PFSK-1 (cell line): Measurements from ENCODE around the gene CDC16.

Source experiments
- FOXP2 ChIP-seq: optimal IDR thresholded peaks from 2 replicates; pipeline ENCODE3; 2011; ENCODE audit warnings: borderline replicate concordance, control low read depth, inconsistent platforms; ENCODE audit not compliant: insufficient read depth; ENCODE audit errors: extremely low read length, extremely low read depth
- POLR2AphosphoS5 ChIP-seq: IDR thresholded peaks from 2 replicates; pipeline ENCODE4 v1.6.1; 2012; ENCODE audit warnings: low read depth, mild to moderate bottlenecking, control low read depth, low read length, moderate library complexity
- SIN3A ChIP-seq: IDR thresholded peaks from 2 replicates; pipeline ENCODE4 v1.6.1; 2012; ENCODE audit warnings: mild to moderate bottlenecking, low read length, moderate library complexity, borderline replicate concordance; ENCODE audit not compliant: insufficient read depth
- TAF1 ChIP-seq: IDR thresholded peaks from 2 replicates; pipeline ENCODE4 v1.6.1; 2012; ENCODE audit warnings: low read length, control low read depth, borderline replicate concordance; ENCODE audit not compliant: insufficient read depth
- TF ChIP-seq, protein P1 (sequence below), 2 experiments: IDR thresholded peaks; 2 replicates each; pipeline versions ENCODE4 v1.6.1 to v1.8.0; 2011 to 2012; ENCODE audit warnings: low read depth in 2 of 2, low read length in 2 of 2, control low read depth in 1 of 2, inconsistent platforms in 1 of 2, mild to moderate bottlenecking in 1 of 2, moderate library complexity in 1 of 2; ENCODE audit not compliant: insufficient read depth in 1 of 2

Gene CDC16

GRCh38 chr13:114198556-114198955, 36.1 kb upstream of the CDC16 start:
- TF ChIP-seq SIN3A, result no peak
- TF ChIP-seq TAF1, result no peak
- TF ChIP-seq FOXP2, result no peak
- TF ChIP-seq POLR2AphosphoS5, result no peak
- TF ChIP-seq, protein P1, sequence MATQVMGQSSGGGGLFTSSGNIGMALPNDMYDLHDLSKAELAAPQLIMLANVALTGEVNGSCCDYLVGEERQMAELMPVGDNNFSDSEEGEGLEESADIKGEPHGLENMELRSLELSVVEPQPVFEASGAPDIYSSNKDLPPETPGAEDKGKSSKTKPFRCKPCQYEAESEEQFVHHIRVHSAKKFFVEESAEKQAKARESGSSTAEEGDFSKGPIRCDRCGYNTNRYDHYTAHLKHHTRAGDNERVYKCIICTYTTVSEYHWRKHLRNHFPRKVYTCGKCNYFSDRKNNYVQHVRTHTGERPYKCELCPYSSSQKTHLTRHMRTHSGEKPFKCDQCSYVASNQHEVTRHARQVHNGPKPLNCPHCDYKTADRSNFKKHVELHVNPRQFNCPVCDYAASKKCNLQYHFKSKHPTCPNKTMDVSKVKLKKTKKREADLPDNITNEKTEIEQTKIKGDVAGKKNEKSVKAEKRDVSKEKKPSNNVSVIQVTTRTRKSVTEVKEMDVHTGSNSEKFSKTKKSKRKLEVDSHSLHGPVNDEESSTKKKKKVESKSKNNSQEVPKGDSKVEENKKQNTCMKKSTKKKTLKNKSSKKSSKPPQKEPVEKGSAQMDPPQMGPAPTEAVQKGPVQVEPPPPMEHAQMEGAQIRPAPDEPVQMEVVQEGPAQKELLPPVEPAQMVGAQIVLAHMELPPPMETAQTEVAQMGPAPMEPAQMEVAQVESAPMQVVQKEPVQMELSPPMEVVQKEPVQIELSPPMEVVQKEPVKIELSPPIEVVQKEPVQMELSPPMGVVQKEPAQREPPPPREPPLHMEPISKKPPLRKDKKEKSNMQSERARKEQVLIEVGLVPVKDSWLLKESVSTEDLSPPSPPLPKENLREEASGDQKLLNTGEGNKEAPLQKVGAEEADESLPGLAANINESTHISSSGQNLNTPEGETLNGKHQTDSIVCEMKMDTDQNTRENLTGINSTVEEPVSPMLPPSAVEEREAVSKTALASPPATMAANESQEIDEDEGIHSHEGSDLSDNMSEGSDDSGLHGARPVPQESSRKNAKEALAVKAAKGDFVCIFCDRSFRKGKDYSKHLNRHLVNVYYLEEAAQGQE (IDR thresholded peaks at IDR 0.05; ENCODE audit: insufficient read depth in 1 of 2, low read depth in 2 of 2, low read length in 2 of 2), result no peak

DNA sequence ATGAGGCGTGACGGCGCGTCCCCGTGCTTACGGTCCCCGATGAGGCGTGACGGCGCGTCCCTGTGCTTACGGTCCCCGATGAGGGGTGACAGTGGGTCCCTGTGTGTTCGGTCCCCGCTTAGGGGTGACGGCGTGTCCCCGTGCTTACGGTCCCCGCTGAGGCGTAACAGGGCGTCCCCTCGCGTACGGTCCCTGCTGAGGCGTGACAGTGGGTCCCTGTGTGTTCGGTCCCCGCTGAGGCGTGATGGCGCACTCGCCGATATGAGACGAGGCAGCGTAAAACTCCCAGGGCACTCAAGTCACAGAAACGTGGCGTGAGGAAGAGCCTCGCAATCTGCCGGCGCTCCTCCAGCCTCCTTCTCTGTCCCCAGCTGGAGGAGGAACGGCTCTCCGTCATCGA, 34.7 kb upstream of the CDC16 start:
- TF ChIP-seq FOXP2, result no peak
- TF ChIP-seq SIN3A, result no peak
- TF ChIP-seq, protein P1 (IDR thresholded peaks at IDR 0.05; ENCODE audit: insufficient read depth in 1 of 2, low read depth in 2 of 2, low read length in 2 of 2), result no peak
- no peak for TF ChIP-seq TAF1
- TF ChIP-seq POLR2AphosphoS5, result no peak

DNA sequence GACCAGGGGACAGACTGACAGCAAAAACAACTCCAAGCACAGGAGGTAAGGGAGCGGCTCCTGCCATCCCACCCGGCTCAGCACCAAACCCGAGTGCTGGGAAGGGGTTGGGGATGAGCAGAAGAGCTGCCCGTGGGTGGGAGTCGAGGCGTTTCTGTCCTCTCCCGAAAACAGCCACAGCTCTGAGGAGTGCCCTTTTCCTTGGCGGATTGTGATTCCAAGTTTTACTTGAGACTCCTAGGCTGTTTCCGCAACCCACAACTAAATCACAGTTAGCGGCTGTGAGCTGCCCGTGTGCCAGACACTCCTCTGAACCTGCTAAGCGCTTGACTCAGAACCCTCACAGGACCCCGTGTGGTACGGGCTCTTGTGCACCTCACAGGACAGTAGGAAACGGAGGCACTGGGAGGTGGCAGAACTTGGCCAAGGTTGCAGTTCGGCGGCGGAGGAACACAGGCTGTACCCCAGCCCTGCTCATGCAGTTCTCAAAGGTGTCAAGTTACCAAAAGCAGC, 34.2 kb upstream of the CDC16 start:
- TF ChIP-seq POLR2AphosphoS5, result no peak

DNA sequence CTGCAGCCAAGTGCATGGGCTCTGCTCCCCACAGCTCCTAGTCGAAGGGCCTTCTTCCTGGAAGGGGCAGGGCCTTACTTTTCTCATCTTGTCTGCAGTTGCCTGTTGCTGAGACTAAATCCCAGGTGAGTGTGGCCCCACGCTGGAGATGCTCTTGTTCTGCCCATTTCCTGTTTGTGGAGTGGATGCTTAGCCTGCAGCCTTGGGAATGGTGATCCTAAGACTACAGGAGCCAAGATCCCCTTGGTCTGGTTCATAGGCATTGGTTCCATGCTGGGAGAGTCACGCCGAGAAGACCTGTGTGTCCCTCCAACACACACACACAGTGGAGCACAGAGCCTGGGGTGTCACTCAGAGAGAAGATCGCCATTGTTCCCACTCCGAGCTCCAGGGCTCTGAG, 32.1 kb upstream of the CDC16 start:
- TF ChIP-seq FOXP2, result no peak
- no peak for TF ChIP-seq SIN3A
- TF ChIP-seq, protein P1 (IDR thresholded peaks at IDR 0.05; ENCODE audit: insufficient read depth in 1 of 2, low read depth in 2 of 2, low read length in 2 of 2), result no peak
- no peak for TF ChIP-seq POLR2AphosphoS5
- TF ChIP-seq TAF1, result no peak

- TF ChIP-seq, protein P1 (IDR thresholded peaks at IDR 0.05; ENCODE audit: insufficient read depth in 1 of 2, low read depth in 2 of 2, low read length in 2 of 2), result no peak
- TF ChIP-seq TAF1 (no peak), SIN3A (no peak), POLR2AphosphoS5 (no peak), FOXP2 (no peak)
These were observed 31.2 kb upstream of the CDC16 start for GRCh38 chr13:114203536-114203935.

DNA sequence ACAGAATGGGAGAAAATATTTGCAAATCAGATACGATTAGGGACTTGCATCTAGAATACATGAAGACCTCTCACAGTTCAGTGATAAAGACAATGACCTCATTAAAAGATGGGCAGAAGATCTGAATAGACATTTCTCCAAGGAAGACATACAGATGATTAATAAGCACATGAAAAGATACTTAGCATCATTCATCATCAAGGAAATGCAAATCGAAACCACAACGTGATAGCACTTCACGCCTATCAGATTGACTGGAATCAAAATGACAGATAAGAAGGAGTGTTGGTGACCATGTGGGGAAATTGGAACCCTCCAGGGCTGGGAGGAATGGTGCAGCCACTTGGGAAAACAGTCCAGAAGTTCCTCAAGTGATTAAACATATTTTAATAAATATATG, 29.8 kb upstream of the CDC16 start:
- no peak for TF ChIP-seq FOXP2
- no peak for TF ChIP-seq POLR2AphosphoS5
- TF ChIP-seq TAF1, result no peak
- TF ChIP-seq, protein P1 (IDR thresholded peaks at IDR 0.05; ENCODE audit: insufficient read depth in 1 of 2, low read depth in 2 of 2, low read length in 2 of 2), result no peak
- no peak for TF ChIP-seq SIN3A
